ENCODE data around the gene FAM184B.

FAM184B gene

DNA sequence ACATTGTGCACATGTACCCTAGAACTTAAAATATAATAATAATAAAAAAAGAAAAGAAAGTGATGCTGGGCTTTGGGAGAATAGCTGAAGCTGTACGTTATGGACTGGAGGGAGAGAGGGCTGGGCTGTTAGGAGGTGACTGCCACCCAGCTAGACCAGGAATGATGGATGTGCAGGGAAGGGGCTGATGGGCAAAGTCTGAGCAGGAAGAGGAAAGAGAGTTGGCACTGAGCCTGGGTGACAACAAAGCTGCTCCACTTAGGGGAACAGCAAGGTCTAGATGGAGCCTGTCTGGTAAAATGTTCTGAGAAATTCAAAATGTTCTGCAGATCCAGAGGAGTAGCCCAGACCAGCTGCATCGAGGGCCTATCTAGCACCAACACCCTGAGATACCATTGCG lies 134.7 kb downstream of the FAM184B start:
- in situ Hi-C loops (cut with HindIII; ENCODE audit: low sequenced_read_pairs): no loop called here

DNA sequence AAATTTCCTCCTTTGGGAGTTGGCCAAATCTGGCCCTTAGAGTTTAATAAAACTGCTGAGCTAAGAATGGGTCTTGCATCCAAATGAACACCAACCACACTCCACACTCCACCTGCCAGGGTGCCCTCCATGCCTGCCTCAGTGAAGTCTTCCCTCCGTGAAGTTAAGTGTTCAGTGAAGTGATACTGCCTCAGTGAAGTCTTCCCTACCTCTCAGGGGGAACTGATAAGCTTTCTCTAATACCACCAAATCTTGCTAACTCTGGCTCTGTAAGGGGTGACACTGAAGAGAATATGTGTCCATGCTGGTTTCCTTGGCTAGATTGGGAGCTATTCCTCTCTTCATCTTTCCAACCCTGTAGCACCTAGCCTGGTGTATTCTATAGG lies 139.0 kb downstream of the FAM184B start:
- in situ Hi-C loops (cut with HindIII; ENCODE audit: low sequenced_read_pairs): no loop called here

DNA sequence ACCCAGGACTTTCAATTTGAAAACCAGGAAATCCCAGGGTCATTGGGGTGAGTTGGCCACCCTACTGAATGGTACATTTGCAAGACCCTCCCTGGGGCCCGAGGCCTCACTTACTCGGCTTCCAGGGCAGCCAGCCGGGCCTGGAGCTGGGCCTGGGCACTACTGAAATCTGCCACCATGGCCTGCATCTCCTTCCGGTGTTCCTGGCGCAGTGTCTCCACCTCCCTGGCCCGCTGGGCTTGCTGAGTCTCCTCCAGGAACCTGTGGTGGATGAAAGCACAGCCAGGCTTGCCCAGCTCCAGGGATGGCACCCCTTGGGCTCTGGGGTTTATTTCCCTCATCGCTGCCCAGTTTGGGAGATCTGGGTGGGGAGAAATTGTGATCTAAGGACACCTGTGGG lies 142.3 kb downstream of the FAM184B start:
- in situ Hi-C loops (cut with HindIII; ENCODE audit: low sequenced_read_pairs): no loop called here

DNA sequence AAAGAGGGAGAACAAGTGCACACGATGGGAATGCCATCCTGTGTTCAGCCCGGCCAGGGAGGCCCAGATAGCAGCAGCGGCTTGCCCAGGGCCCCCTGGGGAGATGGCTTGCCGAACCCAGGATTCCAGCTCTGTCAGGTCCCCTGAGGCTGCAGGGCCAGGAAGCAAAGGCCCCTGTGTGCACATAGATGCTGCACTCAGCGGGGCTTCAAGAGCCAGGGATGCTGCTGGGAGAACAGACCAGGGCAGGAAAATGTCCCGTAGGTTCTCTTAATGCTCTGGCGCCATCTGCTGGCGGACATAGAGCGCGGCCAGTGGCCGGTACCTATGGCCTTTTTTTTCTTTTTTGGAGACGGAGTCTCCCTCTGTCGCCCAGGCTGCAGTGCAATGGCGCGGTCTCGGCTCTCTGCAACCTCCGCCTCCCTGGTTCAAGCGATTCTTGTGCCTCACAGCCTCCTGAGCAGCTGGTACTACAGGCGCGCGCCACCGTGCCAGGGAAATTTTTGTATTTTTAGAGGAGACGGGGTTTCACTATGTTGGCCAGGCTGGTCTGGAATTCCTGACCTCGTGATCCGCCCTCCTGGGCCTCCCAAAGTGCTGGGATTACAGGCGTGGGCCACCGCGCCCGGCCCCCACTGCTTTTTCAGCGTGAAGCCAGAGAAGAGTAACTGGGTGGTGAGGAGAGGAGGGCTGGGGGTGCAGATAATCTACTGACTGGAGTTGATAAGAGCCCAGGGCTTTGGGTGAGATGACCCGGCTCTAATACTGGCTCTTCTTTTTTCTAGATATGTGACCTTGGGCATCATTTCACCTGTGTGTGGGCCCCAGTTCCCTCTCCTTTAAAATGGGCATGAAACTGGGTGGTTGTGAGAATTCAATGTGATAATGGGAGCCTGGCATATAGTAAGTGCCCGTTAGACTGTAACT lies 144.5 kb downstream of the FAM184B start:
- in situ Hi-C loops (cut with HindIII; ENCODE audit: low sequenced_read_pairs): no loop called here

DNA sequence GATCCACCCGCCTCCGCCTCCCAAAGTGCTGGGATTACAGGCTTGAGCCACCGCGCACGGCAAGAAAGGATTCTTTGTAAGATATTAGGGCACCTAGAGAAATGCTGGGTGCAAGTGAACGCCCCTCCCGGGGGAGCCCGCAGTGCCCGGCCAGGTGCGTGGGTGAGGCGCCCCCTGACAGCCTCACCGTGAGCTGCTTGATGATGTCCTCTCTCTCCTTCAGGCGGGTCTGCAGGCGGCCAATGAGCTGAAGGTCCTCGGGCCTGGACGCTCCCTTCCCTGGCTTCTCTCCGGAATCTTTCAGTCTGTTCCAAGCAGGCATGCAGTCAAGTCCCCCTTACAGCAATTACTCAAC lies 145.1 kb downstream of the FAM184B start:
- in situ Hi-C loops (cut with HindIII; ENCODE audit: low sequenced_read_pairs): no loop called here

DNA sequence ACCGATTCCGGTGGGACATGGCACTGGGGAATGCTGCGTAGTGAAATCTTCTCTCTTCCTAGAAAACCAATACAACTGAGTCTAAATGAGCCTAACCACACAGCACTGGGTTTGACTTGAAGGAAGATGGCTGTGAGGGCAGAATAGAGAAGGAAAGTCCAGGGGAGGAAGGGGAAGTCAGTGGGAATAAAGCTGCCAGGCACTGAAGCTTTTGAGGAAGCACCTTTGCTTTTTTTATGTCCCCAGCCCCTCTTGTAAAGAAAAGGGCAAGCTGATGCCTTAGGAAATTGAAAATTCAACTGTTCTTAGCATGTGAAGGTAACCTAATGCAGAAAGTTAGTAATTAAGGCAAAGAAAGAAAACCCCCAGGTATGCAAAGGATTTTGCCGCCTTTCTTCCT lies 146.4 kb downstream of the FAM184B start:
- in situ Hi-C loops (cut with HindIII; ENCODE audit: low sequenced_read_pairs): no loop called here

GRCh38 chr4:17633600-17633999 lies 147.8 kb downstream of the FAM184B start:
- in situ Hi-C loops (cut with HindIII; ENCODE audit: low sequenced_read_pairs): no loop called here

GRCh38 chr4:17630228-17630627 lies 151.2 kb downstream of the FAM184B start:
- in situ Hi-C loops (cut with HindIII; ENCODE audit: low sequenced_read_pairs): no loop called here

DNA sequence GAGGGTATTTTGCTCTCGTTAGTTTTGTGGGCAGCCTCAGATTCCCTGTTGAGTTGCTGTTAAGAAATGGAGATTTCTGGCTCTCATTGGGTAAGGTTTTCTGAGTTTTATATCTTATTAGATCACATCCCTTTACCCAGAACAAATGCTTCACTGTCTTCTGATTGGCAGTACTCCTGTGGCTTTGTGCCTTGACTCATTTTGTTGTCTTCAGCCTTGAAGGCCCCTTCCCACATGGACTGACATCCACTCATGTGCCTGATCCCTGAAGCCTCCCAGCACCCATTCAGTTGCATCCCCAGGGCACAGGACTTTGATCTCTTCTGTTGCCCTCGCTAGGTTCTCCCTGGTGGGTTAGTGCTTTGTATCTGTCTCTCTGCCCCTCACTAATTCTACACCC lies 156.6 kb downstream of the FAM184B start:
- in situ Hi-C loops (cut with HindIII; ENCODE audit: low sequenced_read_pairs): no loop called here

DNA sequence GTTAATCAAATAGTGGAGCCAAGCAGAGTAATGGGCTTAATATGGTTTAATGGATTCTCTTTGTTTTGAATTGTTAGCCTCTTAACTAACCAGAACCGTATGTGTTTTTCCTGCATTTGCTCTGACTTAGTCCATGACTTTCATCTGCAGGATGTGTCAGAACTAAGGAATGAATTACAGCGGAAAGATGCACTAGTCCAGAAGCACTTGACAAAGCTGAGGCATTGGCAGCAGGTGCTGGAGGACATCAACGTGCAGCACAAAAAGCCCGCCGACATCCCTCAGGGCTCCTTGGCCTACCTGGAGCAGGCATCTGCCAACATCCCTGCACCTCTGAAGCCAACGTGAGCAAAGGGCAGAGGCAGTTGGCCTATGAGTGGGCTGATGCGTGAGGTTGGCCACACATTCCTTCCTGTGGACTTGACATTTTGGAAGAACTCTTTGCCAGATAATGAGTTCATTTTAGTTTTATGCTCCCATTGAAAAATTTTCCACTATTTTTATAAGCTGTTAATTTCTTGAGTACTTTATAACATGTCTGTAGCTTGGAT lies 157.9 kb downstream of the FAM184B start:
- in situ Hi-C loops (cut with HindIII; ENCODE audit: low sequenced_read_pairs): no loop called here

DNA sequence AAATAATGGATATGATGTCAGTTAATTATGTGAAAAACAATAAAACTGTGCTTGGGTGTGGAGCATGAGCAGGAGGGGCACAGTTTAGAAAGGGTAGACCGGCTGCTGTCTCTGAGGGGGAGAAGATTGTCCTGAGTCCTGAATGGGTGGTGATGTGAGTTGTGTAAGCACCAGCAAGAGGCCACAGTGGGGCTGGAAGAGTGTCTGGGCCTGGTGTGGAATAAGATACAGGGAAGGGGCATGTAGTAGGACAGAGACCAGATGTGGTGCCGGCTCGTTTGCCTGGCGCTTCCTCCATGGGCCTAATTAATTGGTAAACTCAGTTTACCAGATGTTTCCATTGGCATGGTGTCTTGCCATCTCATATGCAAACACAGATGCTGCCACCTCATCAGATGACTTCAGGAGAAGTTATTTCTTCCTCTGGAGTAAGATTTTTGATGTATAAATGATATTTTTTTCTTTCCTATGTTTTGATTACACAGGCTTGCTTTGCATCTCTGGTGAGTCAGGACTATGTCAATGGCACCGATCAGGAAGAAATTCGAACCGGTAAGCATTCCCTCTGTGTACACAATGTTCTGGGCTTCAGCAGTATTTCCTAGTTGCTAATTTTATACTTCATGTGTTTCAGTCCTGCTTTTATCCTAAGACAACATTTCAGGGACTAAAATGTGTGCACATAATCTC lies 161.9 kb downstream of the FAM184B start:
- in situ Hi-C loops (cut with HindIII; ENCODE audit: low sequenced_read_pairs): no loop called here

DNA sequence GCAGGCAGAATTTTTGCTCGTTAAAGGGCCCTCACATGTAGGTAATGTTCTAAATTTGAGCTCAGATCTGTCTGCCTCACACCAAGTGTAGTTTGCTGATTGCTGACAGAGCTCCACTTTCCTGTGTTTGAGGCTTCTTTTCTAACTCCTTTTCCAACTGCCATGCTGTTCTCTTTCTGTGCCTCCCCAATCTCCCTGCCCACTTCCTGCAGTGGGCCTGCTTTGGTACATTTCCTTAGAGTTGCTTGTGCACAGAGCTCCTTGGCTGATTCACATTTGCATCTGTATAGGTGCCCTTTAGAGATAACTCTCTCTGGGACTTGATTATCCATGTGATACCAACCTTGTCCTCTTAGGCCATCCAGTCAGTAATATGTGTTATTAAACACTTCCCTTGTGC lies 162.5 kb downstream of the FAM184B start:
- in situ Hi-C loops (cut with HindIII; ENCODE audit: low sequenced_read_pairs): no loop called here

GRCh38 chr4:17616283-17616682 lies 165.1 kb downstream of the FAM184B start:
- in situ Hi-C loops (cut with HindIII; ENCODE audit: low sequenced_read_pairs): no loop called here

DNA sequence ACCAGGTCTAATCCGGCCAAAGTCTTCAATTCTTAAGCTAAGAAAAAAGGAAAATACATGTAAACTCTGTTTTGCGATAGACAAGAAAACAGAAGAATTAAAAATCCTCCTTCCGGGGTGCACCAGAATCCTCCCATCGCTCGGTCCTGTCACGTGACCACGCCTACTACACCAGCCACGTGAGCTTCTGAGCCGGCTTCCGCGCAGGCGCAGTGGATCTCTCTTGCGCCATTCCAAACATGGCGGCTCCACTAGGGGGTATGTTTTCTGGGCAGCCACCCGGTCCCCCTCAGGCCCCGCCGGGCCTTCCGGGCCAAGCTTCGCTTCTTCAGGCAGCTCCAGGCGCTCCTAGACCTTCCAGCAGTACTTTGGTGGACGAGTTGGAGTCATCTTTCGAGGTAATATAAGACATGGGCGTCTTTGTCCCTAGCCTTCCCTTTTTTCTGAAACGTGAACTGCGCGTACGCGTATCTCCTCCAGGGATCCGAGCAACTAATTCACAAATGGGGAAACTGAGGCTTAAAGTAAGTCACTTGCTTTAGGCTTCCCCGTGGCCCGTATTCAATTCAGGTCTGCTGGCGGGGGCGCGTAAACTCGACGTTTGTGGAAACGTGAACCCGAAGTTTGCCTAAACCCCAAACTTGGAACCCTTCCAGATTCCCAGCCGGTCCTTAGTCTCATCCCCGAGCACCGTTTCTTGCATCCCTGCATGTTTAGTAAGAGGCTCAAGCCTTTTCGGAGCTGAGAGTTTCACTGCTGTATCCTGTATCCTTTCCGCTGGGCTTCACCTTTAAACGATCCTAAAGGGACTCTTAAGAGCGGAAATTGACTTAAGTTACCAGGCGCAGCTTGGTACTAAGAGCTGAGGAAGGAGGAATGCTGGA lies 166.8 kb downstream of the FAM184B start, which contains the start of gene MED28:
Gene MED28 (plus strand): TSS at position 226 of the 884 bp plus-strand sequence. CDS start 14 bp downstream, at position 240.
- in situ Hi-C loops (cut with HindIII; ENCODE audit: low sequenced_read_pairs): no loop called here

DNA sequence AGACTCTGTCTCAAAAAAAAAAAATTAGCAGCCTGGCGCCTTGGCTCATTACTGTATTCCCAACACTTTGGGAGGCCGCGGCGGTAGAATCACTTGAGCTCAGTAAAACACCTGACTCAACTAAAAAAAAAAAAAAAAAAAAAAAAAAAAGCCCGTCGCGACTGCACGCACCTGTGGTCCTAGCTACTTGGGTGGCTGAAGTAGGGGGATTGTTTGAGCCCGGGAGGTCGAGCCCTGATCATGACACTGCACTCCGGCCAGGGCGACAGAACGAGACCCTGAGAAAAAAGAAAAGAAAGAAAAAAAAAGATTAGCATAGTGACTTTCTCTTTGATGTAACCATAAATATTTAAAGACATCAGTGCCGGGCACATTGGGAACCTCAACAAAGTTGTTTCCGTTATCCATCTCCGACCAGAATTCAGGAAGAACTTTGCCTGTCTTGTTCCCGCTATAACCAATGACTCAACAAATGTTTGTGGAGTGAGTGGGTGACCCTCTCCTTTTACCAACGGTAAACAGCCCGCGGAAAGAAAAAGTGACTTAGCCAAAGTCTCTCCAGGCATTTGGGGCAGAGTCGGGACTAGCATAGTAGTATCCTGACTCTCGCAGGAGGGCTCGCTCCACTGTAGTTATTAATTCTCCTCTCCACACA lies 167.5 kb downstream of the FAM184B start:
- in situ Hi-C loops (cut with HindIII; ENCODE audit: low sequenced_read_pairs): no loop called here

- in situ Hi-C loops (cut with HindIII; ENCODE audit: low sequenced_read_pairs): no loop called here
Measured at GRCh38 chr4:17605236-17605635, 176.2 kb downstream of the FAM184B start.

GRCh38 chr4:17599826-17600225 lies 181.6 kb downstream of the FAM184B start:
- in situ Hi-C loops (cut with HindIII; ENCODE audit: low sequenced_read_pairs): no loop called here

DNA sequence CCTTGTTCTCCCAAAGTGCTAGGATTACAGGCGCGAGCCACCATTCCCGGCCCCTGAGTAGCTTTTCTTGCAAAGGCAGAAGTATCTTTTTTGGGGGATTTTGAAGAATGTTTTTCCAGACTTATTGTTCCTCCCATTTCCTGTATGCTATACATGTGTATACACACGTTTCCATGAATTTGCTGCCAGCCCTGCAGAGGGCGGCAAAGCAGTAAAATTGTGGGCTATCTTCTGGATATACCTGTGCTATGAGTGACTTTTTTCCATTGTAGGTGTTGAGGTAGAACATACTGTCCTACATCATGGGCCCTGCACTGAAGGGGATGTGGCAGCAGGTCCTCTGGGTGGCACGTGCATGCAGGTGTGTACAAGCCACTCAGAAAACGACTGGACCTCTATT lies 183.9 kb downstream of the FAM184B start:
- in situ Hi-C loops (cut with HindIII; ENCODE audit: low sequenced_read_pairs): no loop called here

GRCh38 chr4:17595471-17596005 lies 185.9 kb downstream of the FAM184B start:
- in situ Hi-C loops (cut with HindIII; ENCODE audit: low sequenced_read_pairs): no loop called here

DNA sequence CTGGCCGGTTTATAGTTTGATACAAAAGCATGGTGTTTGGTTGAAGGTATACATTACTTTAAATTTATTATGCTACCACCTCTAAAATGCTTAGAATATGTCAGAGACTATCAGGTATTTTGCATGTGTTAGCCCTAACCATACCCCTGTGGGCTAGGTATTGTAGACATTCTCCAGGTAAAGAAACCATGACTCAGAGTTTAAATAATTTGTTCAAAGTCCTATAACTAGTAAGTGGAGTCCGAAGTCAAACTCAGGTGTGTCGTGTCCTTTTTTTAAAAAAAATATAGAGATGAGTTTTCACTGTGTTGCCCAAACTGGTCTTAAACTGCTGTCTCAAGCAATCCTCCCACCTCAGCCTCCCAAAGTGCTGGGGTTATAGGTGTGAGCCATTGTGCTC lies 192.1 kb downstream of the FAM184B start:
- in situ Hi-C loops (cut with HindIII; ENCODE audit: low sequenced_read_pairs): no loop called here
